WTC11 (cell line): ENCODE measurements around the gene HMGB1. TPM values are rescaled to one million over a fixed set of nuclear protein-coding genes. Genes with fewer than 3 reads are reported as not detected.

Experiments used
- ATAC-seq: fragments of 200-7000 bp; cut with Tn5 transposase; 2 replicates; pipeline ENCODE4 v1.10.0; 2021; ENCODE audit warnings: mild to moderate bottlenecking, moderate library complexity
- CTCF ChIA-PET: fragments of 300-600 bp; sonication (Branson Sonifier 250); formaldehyde crosslinking; loops from one replicate; lab custom pipeline; 2021; ENCODE audit warnings: antibody characterized with exemption; lab: Charles Lee
- POLR2A ChIA-PET: fragments of 350-600 bp; sonication (Branson Sonifier 250); formaldehyde crosslinking; loops from one replicate; lab custom pipeline; 2021; ENCODE audit warnings: antibody characterized with exemption; lab: Charles Lee
- DNase-seq: peaks from one replicate; pipeline ENCODE4 v3.0.0; 2021; ENCODE audit warnings: low spot score
- H3K27ac Mint-ChIP-seq: 2 replicates; pipeline ENCODE4 v1.8.0; 2021; ENCODE audit warnings: mixed read lengths
- H3K27me3 Mint-ChIP-seq: 2 replicates; pipeline ENCODE4 v1.8.0; 2021; ENCODE audit warnings: low read depth, mild to moderate bottlenecking, moderate library complexity, mixed read lengths
- H3K36me3 Mint-ChIP-seq: 2 replicates; pipeline ENCODE4 v1.8.0; 2021; ENCODE audit warnings: mixed read lengths
- H3K4me1 Mint-ChIP-seq: 2 replicates; pipeline ENCODE4 v1.8.0; 2022; ENCODE audit warnings: mixed read lengths
- H3K4me3 Mint-ChIP-seq: 2 replicates; pipeline ENCODE4 v1.8.0; 2021; ENCODE audit warnings: mild to moderate bottlenecking, moderate library complexity, mixed read lengths
- H3K9me3 Mint-ChIP-seq: 2 replicates; pipeline ENCODE4 v1.8.0; 2021; ENCODE audit warnings: mixed read lengths
- AR ChIP-seq: fragments of 250-450 bp; sonication (Bioruptor Pico); IDR thresholded peaks from 2 replicates; pipeline ENCODE4 v1.9.0; 2021; ENCODE audit warnings: mild to moderate bottlenecking
- CREB1 ChIP-seq: sonication (generic); formaldehyde crosslinking; IDR thresholded peaks from 2 replicates; pipeline ENCODE4 v1.8.0; 2023; ENCODE audit warnings: mild to moderate bottlenecking, missing genetic modification reagents
- E2F4 ChIP-seq: sonication (generic); formaldehyde crosslinking; IDR thresholded peaks from 2 replicates; pipeline ENCODE4 v1.8.1; 2022; ENCODE audit warnings: low read depth, mild to moderate bottlenecking, moderate library complexity, missing genetic modification reagents, borderline replicate concordance
- ELF4 ChIP-seq: sonication (generic); formaldehyde crosslinking; IDR thresholded peaks from 2 replicates; pipeline ENCODE4 v1.8.1; 2022; ENCODE audit warnings: low read depth, mild to moderate bottlenecking, moderate library complexity, missing genetic modification reagents
- EMX1 ChIP-seq: fragments of 250-450 bp; sonication (Bioruptor Pico); IDR thresholded peaks from 2 replicates; pipeline ENCODE4 v1.8.0; 2021; ENCODE audit warnings: mild to moderate bottlenecking
- FOXK1 ChIP-seq: sonication (generic); formaldehyde crosslinking; IDR thresholded peaks from 2 replicates; pipeline ENCODE4 v1.8.0; 2022; ENCODE audit warnings: mild to moderate bottlenecking, moderate library complexity, missing genetic modification reagents
- GABPB1 ChIP-seq: sonication (generic); formaldehyde crosslinking; IDR thresholded peaks from 2 replicates; pipeline ENCODE4 v1.8.1; 2023; ENCODE audit warnings: mild to moderate bottlenecking, missing genetic modification reagents
- HMGA2 ChIP-seq: fragments of 250-450 bp; sonication (Bioruptor Pico); IDR thresholded peaks from 2 replicates; pipeline ENCODE4 v1.4.0; 2021; ENCODE audit warnings: mild to moderate bottlenecking, moderate library complexity
- JAZF1 ChIP-seq: fragments of 250-450 bp; sonication (Bioruptor Pico); IDR thresholded peaks from 2 replicates; pipeline ENCODE4 v1.9.0; 2021; ENCODE audit warnings: moderate library complexity, mild to moderate bottlenecking, inconsistent platforms
- NFYB ChIP-seq: sonication (generic); formaldehyde crosslinking; conservative IDR thresholded peaks from 2 replicates; pipeline ENCODE4 v1.8.0; 2022; ENCODE audit warnings: low read depth, missing genetic modification reagents
- NR1H2 ChIP-seq: sonication (generic); formaldehyde crosslinking; IDR thresholded peaks from 2 replicates; pipeline ENCODE4 v1.9.0; 2021; ENCODE audit warnings: mild to moderate bottlenecking, moderate library complexity, missing genetic modification reagents
- RELA ChIP-seq: sonication (generic); formaldehyde crosslinking; IDR thresholded peaks from 2 replicates; pipeline ENCODE4 v1.8.1; 2022; ENCODE audit warnings: missing genetic modification reagents, mild to moderate bottlenecking, borderline replicate concordance
- SMAD3 ChIP-seq: sonication (generic); formaldehyde crosslinking; IDR thresholded peaks from 2 replicates; pipeline ENCODE4 v1.8.0; 2022; ENCODE audit warnings: missing genetic modification reagents, mild to moderate bottlenecking, borderline replicate concordance
- SP1 ChIP-seq: sonication (generic); formaldehyde crosslinking; conservative IDR thresholded peaks from 2 replicates; pipeline ENCODE4 v1.8.1; 2022; ENCODE audit warnings: missing genetic modification reagents
- TP53 ChIP-seq: sonication (generic); formaldehyde crosslinking; IDR thresholded peaks from 2 replicates; pipeline ENCODE4 v1.8.1; 2023; ENCODE audit warnings: mild to moderate bottlenecking, missing genetic modification reagents
- ZNF121 ChIP-seq: sonication (generic); formaldehyde crosslinking; IDR thresholded peaks from 2 replicates; pipeline ENCODE4 v1.8.0; 2023; ENCODE audit warnings: missing genetic modification reagents
- ZNF317 ChIP-seq: sonication (generic); formaldehyde crosslinking; IDR thresholded peaks from 2 replicates; pipeline ENCODE4 v1.8.1; 2023; ENCODE audit warnings: low read depth, mild to moderate bottlenecking, moderate library complexity, missing genetic modification reagents, borderline replicate concordance
- ZNF425 ChIP-seq: fragments of 250-450 bp; sonication (Bioruptor Pico); conservative IDR thresholded peaks from 2 replicates; pipeline ENCODE4 v1.9.0; 2021; ENCODE audit warnings: mild to moderate bottlenecking
- total RNA-seq: library from RNA; stranded (reverse); gene quantifications from 3 replicates; pipeline ENCODE4 v1.2.3, GENCODE V29; 2021
- TF ChIP-seq, protein P1 (sequence below): sonication (generic); formaldehyde crosslinking; IDR thresholded peaks from 2 replicates; pipeline ENCODE4 v1.8.0; 2022; ENCODE audit warnings: mild to moderate bottlenecking, missing genetic modification reagents
- TF ChIP-seq, protein P2 (sequence below): sonication (generic); formaldehyde crosslinking; conservative IDR thresholded peaks from 2 replicates; pipeline ENCODE4 v1.8.1; 2023; ENCODE audit warnings: mild to moderate bottlenecking, low read depth, missing genetic modification reagents, moderate library complexity
- TF ChIP-seq, protein P3 (sequence below): sonication (generic); formaldehyde crosslinking; IDR thresholded peaks from 2 replicates; pipeline ENCODE4 v1.8.1; 2022; ENCODE audit warnings: low read depth, missing genetic modification reagents, borderline replicate concordance

HMGB1 gene
- total RNA-seq, 1 experiment from 2014 or later, result 640 TPM

GRCh38 chr13:30510811-30511371, 45.2 kb upstream of the HMGB1 start:
- CTCF ChIA-PET, result no interaction called here
- no peaks in the 10 kb centered on the region for H3K36me3 Mint-ChIP-seq

GRCh38 chr13:30510091-30510490, 44.4 kb upstream of the HMGB1 start:
- H3K27me3 Mint-ChIP-seq, result no peaks in the 10 kb centered on the region
- H3K36me3 Mint-ChIP-seq, result no peaks in the 10 kb centered on the region
- no peaks in the 10 kb centered on the region for H3K9me3 Mint-ChIP-seq
- H3K4me1 Mint-ChIP-seq, result peaks cover 3% of the 10 kb centered on the region
- no peak for DNase-seq
- TF ChIP-seq, protein P1, sequence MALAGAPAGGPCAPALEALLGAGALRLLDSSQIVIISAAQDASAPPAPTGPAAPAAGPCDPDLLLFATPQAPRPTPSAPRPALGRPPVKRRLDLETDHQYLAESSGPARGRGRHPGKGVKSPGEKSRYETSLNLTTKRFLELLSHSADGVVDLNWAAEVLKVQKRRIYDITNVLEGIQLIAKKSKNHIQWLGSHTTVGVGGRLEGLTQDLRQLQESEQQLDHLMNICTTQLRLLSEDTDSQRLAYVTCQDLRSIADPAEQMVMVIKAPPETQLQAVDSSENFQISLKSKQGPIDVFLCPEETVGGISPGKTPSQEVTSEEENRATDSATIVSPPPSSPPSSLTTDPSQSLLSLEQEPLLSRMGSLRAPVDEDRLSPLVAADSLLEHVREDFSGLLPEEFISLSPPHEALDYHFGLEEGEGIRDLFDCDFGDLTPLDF (CRISPR knock-in tag), result no peak
- TF ChIP-seq GABPB1 (CRISPR knock-in tag) (no peak), NR1H2 (CRISPR knock-in tag) (no peak), CREB1 (no peak), SP1 (CRISPR knock-in tag) (no peak), ZNF425 (CRISPR knock-in tag) (no peak), SMAD3 (CRISPR knock-in tag) (no peak), JAZF1 (CRISPR knock-in tag) (no peak), RELA (CRISPR knock-in tag) (no peak), NFYB (CRISPR knock-in tag) (no peak), FOXK1 (CRISPR knock-in tag) (no peak), ELF4 (CRISPR knock-in tag) (no peak), ZNF121 (CRISPR knock-in tag) (no peak), EMX1 (CRISPR knock-in tag) (no peak), HMGA2 (CRISPR knock-in tag) (no peak), E2F4 (CRISPR knock-in tag) (no peak), AR (no peak)
- TF ChIP-seq, protein P2, sequence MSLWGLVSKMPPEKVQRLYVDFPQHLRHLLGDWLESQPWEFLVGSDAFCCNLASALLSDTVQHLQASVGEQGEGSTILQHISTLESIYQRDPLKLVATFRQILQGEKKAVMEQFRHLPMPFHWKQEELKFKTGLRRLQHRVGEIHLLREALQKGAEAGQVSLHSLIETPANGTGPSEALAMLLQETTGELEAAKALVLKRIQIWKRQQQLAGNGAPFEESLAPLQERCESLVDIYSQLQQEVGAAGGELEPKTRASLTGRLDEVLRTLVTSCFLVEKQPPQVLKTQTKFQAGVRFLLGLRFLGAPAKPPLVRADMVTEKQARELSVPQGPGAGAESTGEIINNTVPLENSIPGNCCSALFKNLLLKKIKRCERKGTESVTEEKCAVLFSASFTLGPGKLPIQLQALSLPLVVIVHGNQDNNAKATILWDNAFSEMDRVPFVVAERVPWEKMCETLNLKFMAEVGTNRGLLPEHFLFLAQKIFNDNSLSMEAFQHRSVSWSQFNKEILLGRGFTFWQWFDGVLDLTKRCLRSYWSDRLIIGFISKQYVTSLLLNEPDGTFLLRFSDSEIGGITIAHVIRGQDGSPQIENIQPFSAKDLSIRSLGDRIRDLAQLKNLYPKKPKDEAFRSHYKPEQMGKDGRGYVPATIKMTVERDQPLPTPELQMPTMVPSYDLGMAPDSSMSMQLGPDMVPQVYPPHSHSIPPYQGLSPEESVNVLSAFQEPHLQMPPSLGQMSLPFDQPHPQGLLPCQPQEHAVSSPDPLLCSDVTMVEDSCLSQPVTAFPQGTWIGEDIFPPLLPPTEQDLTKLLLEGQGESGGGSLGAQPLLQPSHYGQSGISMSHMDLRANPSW (CRISPR knock-in tag), result no peak
- TF ChIP-seq, protein P3, sequence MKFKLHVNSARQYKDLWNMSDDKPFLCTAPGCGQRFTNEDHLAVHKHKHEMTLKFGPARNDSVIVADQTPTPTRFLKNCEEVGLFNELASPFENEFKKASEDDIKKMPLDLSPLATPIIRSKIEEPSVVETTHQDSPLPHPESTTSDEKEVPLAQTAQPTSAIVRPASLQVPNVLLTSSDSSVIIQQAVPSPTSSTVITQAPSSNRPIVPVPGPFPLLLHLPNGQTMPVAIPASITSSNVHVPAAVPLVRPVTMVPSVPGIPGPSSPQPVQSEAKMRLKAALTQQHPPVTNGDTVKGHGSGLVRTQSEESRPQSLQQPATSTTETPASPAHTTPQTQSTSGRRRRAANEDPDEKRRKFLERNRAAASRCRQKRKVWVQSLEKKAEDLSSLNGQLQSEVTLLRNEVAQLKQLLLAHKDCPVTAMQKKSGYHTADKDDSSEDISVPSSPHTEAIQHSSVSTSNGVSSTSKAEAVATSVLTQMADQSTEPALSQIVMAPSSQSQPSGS, result no peak
- H3K4me3 Mint-ChIP-seq, result no peak overlapping the region
- ChIA-PET POLR2A (no interaction called here), CTCF (no interaction called here)
- no peak overlapping the region for H3K27ac Mint-ChIP-seq
- ATAC-seq, result no peak

More at GRCh38 chr13:30510811-30511371, 45.2 kb upstream of the HMGB1 start:
- Mint-ChIP-seq H3K9me3 (no peaks in the 10 kb centered on the region), H3K4me1 (peaks cover under 1% of the 10 kb centered on the region), H3K27ac (no peak overlapping the region), H3K27me3 (no peaks in the 10 kb centered on the region), H3K4me3 (no peak overlapping the region)
- ATAC-seq (no peak), DNase-seq (no peak)
- POLR2A ChIA-PET, result no interaction called here
- TF ChIP-seq ZNF317 (no peak), TP53 (CRISPR knock-in tag) (no peak)
